Fibroblast of mammary gland (primary cell): ENCODE results near the gene JAKMIP2.

ENCODE experiments used
- DNase-seq: peaks from one replicate; pipeline ENCODE4 v3.0.0-alpha.2; 2010; ENCODE audit warnings: low read depth
- H3K4me3 ChIP-seq: 2 replicates; pipeline ENCODE4 v1.5.1; 2011; ENCODE audit warnings: low read depth, mild to moderate bottlenecking, low read length, moderate library complexity; ENCODE audit not compliant: control insufficient read depth
- TF ChIP-seq, protein P1 (sequence below): conservative IDR thresholded peaks from 2 replicates; pipeline ENCODE4 v1.5.1; 2011; ENCODE audit warnings: low read depth, low read length, inconsistent platforms; ENCODE audit not compliant: control insufficient read depth, insufficient read depth

JAKMIP2 gene

DNA sequence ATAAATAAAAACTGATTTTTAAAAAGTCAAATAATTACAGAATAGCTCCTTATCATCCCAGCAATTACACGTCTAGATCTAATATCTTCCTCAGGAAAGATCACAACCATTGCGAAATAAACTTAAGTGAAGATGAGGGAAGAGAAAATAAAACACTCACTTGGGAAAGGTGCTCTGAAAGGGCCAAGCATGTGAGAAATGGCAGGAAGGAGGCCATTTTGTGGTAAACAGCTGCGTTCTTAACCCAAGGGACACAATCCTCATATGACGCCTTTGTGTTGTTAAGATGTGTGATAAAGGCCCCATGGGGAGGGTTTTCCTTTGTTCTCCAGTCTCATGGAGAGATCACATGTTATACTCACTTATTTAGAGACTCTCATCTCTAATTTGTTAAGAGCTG is 32.5 kb downstream of the JAKMIP2 start:
- TF ChIP-seq, protein P1, sequence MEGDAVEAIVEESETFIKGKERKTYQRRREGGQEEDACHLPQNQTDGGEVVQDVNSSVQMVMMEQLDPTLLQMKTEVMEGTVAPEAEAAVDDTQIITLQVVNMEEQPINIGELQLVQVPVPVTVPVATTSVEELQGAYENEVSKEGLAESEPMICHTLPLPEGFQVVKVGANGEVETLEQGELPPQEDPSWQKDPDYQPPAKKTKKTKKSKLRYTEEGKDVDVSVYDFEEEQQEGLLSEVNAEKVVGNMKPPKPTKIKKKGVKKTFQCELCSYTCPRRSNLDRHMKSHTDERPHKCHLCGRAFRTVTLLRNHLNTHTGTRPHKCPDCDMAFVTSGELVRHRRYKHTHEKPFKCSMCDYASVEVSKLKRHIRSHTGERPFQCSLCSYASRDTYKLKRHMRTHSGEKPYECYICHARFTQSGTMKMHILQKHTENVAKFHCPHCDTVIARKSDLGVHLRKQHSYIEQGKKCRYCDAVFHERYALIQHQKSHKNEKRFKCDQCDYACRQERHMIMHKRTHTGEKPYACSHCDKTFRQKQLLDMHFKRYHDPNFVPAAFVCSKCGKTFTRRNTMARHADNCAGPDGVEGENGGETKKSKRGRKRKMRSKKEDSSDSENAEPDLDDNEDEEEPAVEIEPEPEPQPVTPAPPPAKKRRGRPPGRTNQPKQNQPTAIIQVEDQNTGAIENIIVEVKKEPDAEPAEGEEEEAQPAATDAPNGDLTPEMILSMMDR, result no peak
- no peak overlapping the region for H3K4me3 ChIP-seq
- no peak for DNase-seq

DNA sequence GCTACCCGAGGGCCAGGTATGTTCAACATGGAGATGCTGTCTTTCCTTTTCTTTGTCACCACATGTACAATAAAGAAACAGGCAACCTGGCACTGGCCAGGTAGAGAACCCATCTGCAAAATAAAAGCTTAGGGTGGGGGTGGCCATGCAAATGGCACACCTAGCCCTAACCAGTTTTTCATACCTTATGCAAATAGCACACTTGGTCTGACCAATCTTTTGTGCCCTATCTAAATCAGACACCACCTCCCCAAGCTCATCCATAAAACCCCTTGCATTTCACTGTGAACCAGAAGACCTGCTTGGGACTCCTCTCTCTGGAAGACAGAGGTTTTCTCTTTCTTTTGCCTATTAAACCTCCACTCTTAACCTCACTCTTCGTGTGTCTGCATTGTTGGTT is 33.9 kb downstream of the JAKMIP2 start:
- TF ChIP-seq, protein P1, result no peak
- no peak overlapping the region for H3K4me3 ChIP-seq
- DNase-seq, result no peak

DNA sequence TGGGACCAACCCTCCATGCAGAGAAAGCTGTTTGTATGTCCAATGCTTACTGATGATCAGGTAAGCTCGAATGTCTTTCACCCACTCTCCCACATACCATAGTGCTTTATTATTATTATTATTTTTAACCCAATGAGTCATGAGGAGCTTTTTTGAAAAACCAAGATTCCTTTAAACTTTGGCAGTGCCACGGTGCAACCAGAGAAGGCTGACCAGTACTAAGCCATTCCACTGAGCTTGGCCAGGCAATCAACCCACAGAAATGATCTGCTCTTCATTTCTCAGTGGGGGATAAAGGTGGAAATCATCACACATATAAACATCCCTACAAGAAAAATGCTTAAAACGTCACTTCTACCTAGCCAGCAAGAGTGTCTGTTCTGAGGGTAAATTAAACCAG is 35.5 kb downstream of the JAKMIP2 start:
- TF ChIP-seq, protein P1, result no peak
- no peak overlapping the region for H3K4me3 ChIP-seq
- no peak for DNase-seq

DNA sequence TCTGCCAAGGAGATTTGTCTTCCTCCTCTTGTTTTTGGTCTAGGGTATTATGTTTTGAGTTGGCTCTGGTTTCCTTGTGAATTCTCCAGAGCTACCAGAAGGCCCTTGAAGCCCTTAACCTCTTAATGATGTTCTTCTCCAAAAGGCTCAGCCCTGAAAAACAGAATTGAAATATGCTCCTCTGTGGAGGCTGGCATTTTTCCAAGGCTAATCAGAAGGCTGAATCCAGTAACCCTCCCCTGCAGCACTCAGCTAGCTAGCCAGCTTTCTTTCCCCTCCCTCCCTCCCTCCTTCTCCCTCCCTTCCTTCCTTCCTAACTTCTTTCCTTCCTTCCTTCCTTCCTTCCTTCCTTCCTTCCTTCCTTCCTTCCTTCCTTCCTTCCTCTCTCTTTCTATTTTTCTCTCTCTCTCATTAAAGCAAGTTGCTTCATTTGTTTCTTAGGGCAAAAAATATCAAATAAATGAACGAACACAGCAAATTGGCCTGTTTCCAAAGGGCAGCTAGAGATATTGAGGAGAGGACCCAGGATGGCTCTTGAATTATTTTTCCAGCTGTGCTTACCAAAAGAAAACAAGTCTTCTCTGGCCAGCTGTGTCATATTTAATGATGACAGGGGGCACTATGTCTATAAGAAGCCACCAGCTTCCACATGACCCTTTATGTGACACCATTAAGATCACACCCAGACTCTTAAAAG is 38.7 kb downstream of the JAKMIP2 start:
- TF ChIP-seq, protein P1, result no peak
- H3K4me3 ChIP-seq, result no peak overlapping the region
- no peak for DNase-seq

DNA sequence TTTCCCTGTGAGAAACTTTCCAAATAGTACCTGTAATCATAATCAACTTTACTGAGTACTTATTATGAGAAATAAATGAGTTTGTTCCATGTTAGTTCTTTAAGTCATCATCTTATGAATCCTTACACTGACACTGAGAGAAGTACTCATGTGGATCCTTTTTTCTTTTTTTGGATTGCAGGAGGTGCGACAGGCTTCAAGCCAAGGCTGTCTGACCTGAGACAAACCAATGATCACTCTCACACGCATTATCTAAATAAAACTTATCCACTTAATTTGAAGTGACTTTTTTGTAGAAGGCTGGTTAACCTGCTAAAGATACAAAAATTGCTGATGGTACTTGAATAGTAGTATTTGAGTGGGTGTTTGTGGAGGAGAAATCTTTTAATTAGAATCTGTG is 39.5 kb downstream of the JAKMIP2 start:
- TF ChIP-seq, protein P1, result no peak
- DNase-seq, result no peak
- no peak overlapping the region for H3K4me3 ChIP-seq

DNA sequence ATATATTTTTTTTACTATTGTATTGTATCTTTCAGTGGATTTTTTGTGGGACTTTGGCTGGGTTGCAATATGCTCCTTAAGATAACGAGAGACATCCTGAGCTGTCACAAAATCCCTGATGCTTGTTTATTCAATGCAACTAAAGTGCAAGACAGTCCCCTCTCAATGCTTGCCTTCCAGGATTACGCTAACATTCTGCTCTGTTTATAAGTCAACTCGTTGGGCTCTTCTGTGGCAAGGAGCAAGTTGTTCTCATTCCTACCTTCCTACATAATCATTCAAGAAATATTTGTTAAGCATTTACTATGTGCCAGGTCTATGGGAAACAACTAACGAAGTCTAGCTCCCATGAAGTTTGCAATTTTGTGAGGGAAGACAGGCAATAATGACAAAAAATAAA is 40.4 kb downstream of the JAKMIP2 start:
- H3K4me3 ChIP-seq, result no peak overlapping the region
- TF ChIP-seq, protein P1, result no peak
- no peak for DNase-seq

DNA sequence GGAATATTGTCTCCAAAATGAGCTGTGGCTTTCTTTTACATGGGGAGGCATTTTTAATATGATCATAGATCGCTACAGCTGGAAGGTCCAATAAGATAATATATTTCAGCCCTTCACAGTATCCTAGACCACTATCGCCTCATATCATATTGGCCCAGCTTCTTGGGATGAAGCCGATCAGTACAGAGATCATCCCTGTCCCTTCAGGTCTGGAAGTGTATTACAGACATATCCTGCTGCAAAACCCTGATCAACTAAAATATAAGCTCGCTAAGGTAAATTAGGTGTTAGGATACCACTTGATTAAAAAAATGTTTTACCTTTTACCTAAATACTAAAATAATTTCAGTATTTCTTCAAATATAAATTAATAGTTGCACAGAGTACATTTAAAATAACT is 41.7 kb downstream of the JAKMIP2 start:
- DNase-seq, result no peak
- H3K4me3 ChIP-seq, result no peak overlapping the region
- TF ChIP-seq, protein P1, result no peak
